HL-60/S4 treated with retinoic acid at 250 ng/mL for 4 days and 3 days (cell line): ENCODE data around the gene XRCC1.
"Not testable (repeated sequence)": the region's sequence is repeated elsewhere in the genome, so short reads cannot be mapped to it uniquely, and the experiment has no call there.

ENCODE experiments used
- in situ Hi-C: fragments of 300-500 bp; cut with MboI; formaldehyde crosslinking; loops from 2 replicates; pipeline ENCODE4 v1.7.0; 2022; ENCODE audit warnings: low sequenced_read_pairs

XRCC1 gene

GRCh38 chr19:43575955-43576878, 890 bp upstream of the XRCC1 start:
- in situ Hi-C loops = no loop called here

- in situ Hi-C loops = no loop called here
Observed at GRCh38 chr19:43574424-43575155, 737 bp downstream of the XRCC1 start.

- in situ Hi-C loops = no loop called here
Observed at GRCh38 chr19:43572171-43572588, 3.1 kb downstream of the XRCC1 start.

GRCh38 chr19:43570174-43570791, 5.0 kb downstream of the XRCC1 start:
- in situ Hi-C loops = no loop called here

GRCh38 chr19:43569657-43570056, 5.7 kb downstream of the XRCC1 start:
- in situ Hi-C loops = no loop called here

- in situ Hi-C loops = no loop called here
Observed at GRCh38 chr19:43564800-43565199, 10.5 kb downstream of the XRCC1 start.

GRCh38 chr19:43563816-43564457, 11.4 kb downstream of the XRCC1 start:
- in situ Hi-C loops = no loop called here

- in situ Hi-C loops = no loop called here
Observed at GRCh38 chr19:43562698-43563241, 12.6 kb downstream of the XRCC1 start.

- in situ Hi-C loops = no loop called here
Observed at GRCh38 chr19:43562226-43562697, 13.1 kb downstream of the XRCC1 start.

DNA sequence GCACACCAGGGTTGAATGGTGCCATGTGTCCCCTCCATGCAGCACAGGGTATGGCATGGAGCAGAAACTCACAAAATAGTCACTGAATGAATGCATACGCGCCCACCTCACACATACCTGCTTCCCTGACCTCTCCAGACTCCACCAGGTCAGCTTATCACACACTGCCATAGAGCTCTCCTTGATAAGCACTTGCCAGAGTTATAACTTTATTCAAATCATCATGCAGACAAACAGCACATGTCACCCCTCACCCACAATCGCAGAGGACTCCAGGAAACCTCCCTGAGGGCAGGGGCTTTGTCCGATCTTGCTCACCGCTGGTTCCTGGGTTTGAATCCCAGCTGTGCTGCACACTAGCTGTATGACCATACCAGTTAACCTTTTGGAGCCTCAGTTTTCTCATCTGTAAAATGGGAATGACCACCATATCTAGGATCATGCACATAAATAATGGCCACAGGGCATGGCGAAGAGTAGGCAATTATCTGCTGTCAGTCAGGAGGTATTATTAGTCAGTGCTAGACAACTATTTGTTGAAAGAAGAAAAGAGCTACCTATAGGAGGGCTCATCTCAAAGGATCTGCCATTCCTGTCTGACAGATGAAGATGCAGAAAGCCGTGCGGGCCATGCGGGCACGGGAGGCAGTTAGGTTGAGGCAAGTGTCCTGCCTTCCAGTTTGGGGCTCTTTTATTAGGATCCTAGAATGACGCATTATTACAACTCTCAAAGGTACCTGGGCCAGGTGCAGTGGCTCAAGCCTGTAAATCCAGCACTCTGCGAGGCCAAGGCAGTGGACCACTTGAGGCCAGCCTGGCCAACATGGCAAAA, 14.0 kb downstream of the XRCC1 start:
- in situ Hi-C loops = no loop called here

DNA sequence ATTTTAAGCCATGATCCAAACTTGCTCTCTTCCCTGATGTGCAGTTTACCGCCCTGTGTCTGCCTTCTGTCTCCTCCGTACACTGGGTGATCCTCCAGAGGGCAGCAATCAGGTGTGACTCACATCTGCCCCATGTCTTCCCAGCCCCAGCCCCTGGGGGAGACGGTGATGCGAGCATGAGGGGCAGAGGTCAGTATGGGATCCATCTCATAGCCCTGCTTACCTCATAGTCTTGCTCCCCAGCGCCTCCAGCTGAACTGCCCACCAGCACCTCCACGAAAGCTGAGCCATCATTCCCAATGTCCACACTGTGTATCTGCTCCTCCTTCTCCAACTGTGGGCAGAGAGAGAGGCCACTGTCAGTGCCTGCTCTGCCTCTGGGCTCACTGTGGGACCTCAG, 14.6 kb downstream of the XRCC1 start:
- in situ Hi-C loops = no loop called here

DNA sequence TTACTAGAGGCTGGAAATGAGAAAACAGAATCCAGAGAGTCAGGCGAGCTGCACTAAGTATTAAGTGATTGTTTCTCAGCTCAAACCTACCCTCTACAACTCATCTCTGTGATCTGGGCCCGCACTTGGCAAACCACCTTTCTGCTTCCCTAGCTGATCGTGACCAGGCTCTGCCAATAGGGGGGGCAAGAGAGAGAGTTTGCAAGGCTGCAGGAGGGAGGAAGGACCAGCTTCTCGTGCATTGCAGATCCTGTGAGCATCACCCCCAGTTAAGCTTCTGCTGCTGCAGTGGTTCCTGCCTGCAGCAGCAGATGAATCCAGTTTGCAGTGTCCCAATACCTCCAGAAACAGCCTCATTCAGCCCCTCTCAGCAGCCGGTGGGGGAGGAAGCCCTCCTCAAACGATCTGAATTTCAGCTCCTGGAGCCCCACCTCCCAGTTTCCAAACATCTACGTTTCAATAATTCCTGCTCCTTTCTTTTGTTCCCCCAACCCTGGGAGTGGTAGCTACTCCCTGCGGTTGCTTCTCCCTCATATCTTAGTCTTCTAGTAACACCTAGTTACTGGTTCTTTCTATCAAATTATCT, 20.0 kb downstream of the XRCC1 start:
- in situ Hi-C loops = no loop called here

- in situ Hi-C loops = no loop called here
Observed at GRCh38 chr19:43554317-43554895, 20.9 kb downstream of the XRCC1 start.

- in situ Hi-C loops = no loop called here
Observed at GRCh38 chr19:43553656-43554055, 21.7 kb downstream of the XRCC1 start.

DNA sequence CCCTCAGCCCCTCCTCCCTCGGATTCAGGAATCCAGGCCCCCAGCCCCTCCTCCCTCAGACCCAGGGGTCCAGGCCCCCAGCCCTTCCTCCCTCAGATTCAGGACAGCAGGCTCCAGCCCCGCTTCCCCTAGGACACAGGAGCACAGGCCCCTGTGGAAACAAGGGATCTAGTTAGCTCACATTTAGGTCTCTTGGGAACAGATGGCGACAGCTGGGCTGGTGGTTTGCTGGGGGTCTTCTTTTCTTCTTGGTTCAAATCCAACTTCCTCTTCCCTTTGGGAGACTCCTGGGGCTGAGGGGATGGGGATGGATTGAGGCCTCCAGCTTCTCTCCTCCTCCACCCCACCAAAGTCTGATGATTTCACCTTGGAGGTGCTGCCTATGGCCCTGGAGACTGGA, 22.7 kb downstream of the XRCC1 start:
- in situ Hi-C loops = no loop called here

GRCh38 chr19:43552198-43552450, 23.2 kb downstream of the XRCC1 start:
- in situ Hi-C loops = no loop called here

DNA sequence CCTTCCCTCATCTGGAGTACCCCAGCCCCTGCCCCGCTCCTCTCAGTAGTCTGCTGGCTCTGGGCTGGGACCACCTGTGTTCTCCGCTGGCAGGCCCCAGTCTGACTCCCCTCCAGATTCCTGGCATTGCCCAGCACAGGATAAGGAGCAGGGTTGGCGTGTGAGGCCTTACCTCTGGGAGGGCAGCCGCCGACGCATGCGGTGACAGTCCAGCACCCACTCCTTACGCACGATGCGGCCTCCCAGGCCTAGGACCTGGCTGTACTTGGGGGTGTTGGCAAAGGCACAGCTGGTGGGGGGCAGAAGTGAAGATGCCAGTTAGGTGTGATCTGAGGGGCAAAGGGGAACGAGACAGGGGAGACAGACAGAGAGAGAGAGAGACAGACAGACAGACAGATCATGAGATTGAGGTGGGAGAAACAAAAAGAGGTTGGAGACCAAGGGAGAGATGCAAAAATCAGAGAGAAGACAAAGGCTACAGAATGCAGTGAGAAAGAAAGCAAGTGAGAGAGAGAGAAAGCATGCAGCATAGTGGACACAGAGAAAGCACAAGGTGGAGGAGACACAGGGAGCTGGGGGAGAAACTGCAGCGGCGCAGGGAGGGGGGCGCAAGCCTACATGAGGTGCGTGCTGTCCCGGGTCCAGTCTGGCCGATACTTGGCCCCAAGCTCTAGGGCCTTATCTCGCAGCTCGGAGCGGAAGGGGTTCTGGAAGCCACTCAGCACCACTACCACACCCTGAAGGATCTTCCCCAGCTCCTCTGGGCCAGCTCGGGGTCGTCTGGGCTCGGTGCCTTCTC, 23.7 kb downstream of the XRCC1 start:
- in situ Hi-C loops = no loop called here

DNA sequence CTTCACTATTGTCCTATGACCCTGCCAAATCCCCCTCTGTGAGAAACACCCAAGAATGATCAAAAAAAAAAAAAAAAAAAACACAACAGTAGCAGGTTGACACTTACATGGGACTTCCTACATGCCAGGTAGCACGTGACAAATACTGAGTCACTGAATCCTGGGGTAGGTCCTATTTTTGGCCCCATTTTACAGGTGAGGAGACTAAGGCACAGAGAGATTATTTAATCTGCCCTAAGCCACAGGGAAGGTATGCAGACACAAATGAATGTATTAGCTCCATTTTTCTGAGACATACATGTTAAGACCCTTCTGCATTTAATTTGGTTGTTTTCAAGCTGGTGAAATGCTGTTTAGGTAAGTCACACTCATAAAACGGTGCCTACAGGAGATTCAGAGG, 26.6 kb downstream of the XRCC1 start:
- in situ Hi-C loops = no loop called here

- in situ Hi-C loops = not testable (repeated sequence)
Observed at GRCh38 chr19:43547926-43548325, 27.4 kb downstream of the XRCC1 start.
